HepG2 (cell line): ENCODE measurements around the gene AK9. TPM values are rescaled to one million over a fixed set of nuclear protein-coding genes. Genes with fewer than 3 reads are reported as not detected.
A peak's percentile ranks its signal among the peaks of the same experiment; 100 is the strongest.

Experiments used
- ATAC-seq: fragments of 200-7000 bp; cut with Tn5 transposase; 3 replicates; pipeline ENCODE4 v1.9.1; 2020; ENCODE audit warnings: mild to moderate bottlenecking, moderate library complexity
- BruUV-seq: library from RNA; stranded (reverse); fragments of 400-500 nt; replicated peaks from 2 replicates; lab custom pipeline; 2021; lab: Mats Ljungman, UMichigan
- CTCF ChIA-PET: fragments of 300-600 bp; formaldehyde crosslinking; extraction: SDS; loops from one replicate; lab custom pipeline; 2021; ENCODE audit warnings: low total read pairs, inconsistent platforms, low intra/inter-chr PET ratio; lab: Yijun Ruan, JAX
- POLR2A ChIA-PET: fragments of 350-600 bp; sonication (Branson Sonifier 250); formaldehyde crosslinking; loops from one replicate; lab custom pipeline; 2020; ENCODE audit warnings: antibody characterized with exemption, inconsistent platforms; lab: Yijun Ruan, JAX
- DNase-seq: peaks from one replicate; pipeline ENCODE4 v3.0.0-alpha.2; 2015; ENCODE audit warnings: low spot score
- FAIRE-seq: peaks from 3 replicates; lab custom pipeline; 2011; peaks lifted over from hg19 to GRCh38; lab: Jason Lieb, UNC
- H2AFZ ChIP-seq: one replicate; pipeline ENCODE4 v1.6.1; 2011; ENCODE audit warnings: low read length, inconsistent platforms
- H3K27ac ChIP-seq: fragments of 300-600 bp; 3 replicates; pipeline ENCODE4 v1.8.0; 2011; ENCODE audit warnings: mixed run types, mild to moderate bottlenecking, mixed read lengths, low read length, inconsistent platforms; ENCODE audit not compliant: insufficient read depth; ENCODE audit errors: extremely low read length
- H3K27me3 ChIP-seq, 2 experiments: fragments of 200-600 bp in 1 of 2; 2 replicates in 1 of 2; 3 replicates in 1 of 2; pipeline versions ENCODE4 v1.6.0 to v1.8.0; 2011; ENCODE audit warnings: low read length in 2 of 2, mild to moderate bottlenecking in 2 of 2, moderate library complexity in 2 of 2, inconsistent platforms in 1 of 2; ENCODE audit not compliant: insufficient read depth in 2 of 2, control insufficient read depth in 1 of 2
- H3K36me3 ChIP-seq, 2 experiments: fragments of 200-600 bp in 1 of 2; replicated peaks in 1 of 2; 2 replicates in 1 of 2; 3 replicates in 1 of 2; pipeline versions ENCODE4 v1.5.1 to v1.8.0; 2011; ENCODE audit warnings: low read length in 2 of 2, inconsistent platforms in 1 of 2; ENCODE audit not compliant: insufficient read depth in 2 of 2, control insufficient read depth in 1 of 2
- H3K4me1 ChIP-seq: 2 replicates; pipeline ENCODE4 v1.5.1; 2012; ENCODE audit warnings: low read length, inconsistent platforms; ENCODE audit not compliant: insufficient read depth
- H3K4me2 ChIP-seq: 2 replicates; pipeline ENCODE4 v1.6.0; 2011; ENCODE audit warnings: low read depth, low read length, inconsistent platforms
- H3K4me3 ChIP-seq, 3 experiments: fragments of 200-600 bp in 1 of 3; sonication (generic), shearing (Covaris generic) in 1 of 3; replicated peaks in 1 of 3; 2 replicates each; pipeline ENCODE4 v1.5.1; 2011 to 2016; ENCODE audit warnings: low read length in 3 of 3, inconsistent platforms in 2 of 3, low read depth in 2 of 3, mild to moderate bottlenecking in 2 of 3, control low read depth in 1 of 3, mixed read lengths in 1 of 3; ENCODE audit not compliant: insufficient read depth in 1 of 3
- H3K79me2 ChIP-seq: one replicate; pipeline ENCODE4 v1.6.1; 2011; ENCODE audit warnings: low read length, inconsistent platforms; ENCODE audit not compliant: insufficient read depth
- H3K9ac ChIP-seq: 2 replicates; pipeline ENCODE4 v1.6.0; 2011; ENCODE audit warnings: mild to moderate bottlenecking, low read depth, low read length, inconsistent platforms; ENCODE audit not compliant: insufficient read depth
- H3K9me3 ChIP-seq: 2 replicates; pipeline ENCODE4 v1.5.1; 2012; ENCODE audit warnings: mild to moderate bottlenecking, low read length
- H4K20me1 ChIP-seq: 2 replicates; pipeline ENCODE4 v1.6.0; 2011; ENCODE audit warnings: inconsistent platforms, mild to moderate bottlenecking, low read length, moderate library complexity; ENCODE audit not compliant: insufficient read depth
- ERF ChIP-seq: IDR thresholded peaks from 2 replicates; pipeline ENCODE4 v1.6.1; 2018; ENCODE audit warnings: missing biosample characterization, missing genetic modification reagents
- ESRRA ChIP-seq: sonication (generic); formaldehyde crosslinking; IDR thresholded peaks from 2 replicates; pipeline ENCODE4 v1.5.1; 2020; ENCODE audit warnings: mild to moderate bottlenecking, low read depth, missing genetic modification reagents
- FOSL2 ChIP-seq: sonication (generic); formaldehyde crosslinking; IDR thresholded peaks from 2 replicates; pipeline ENCODE4 v1.4.0; 2020; ENCODE audit warnings: missing genetic modification reagents
- FOXC1 ChIP-seq: sonication (generic); formaldehyde crosslinking; IDR thresholded peaks from 2 replicates; pipeline ENCODE4 v1.8.0; 2022; ENCODE audit warnings: mild to moderate bottlenecking, missing genetic modification reagents, borderline replicate concordance
- FOXP1 ChIP-seq, 2 experiments: fragments of 450-650 bp in 1 of 2; IDR thresholded peaks; 2 replicates each; pipeline ENCODE4 v1.6.1; 2017 to 2018; ENCODE audit warnings: antibody characterized with exemption in 1 of 2
- RBM22 ChIP-seq: fragments of 200-400 bp; formaldehyde crosslinking; optimal IDR thresholded peaks from 2 replicates; pipeline ENCODE3; 2017; ENCODE audit warnings: mild to moderate bottlenecking, low read length, moderate library complexity
- ZFP36 ChIP-seq: fragments of 150-350 bp; IDR thresholded peaks from 2 replicates; pipeline ENCODE4 v1.6.1; 2018; ENCODE audit warnings: borderline replicate concordance, low read length, low read depth; ENCODE audit not compliant: partially characterized antibody
- ZNF281 ChIP-seq: sonication (generic); formaldehyde crosslinking; IDR thresholded peaks from 2 replicates; pipeline ENCODE4 v1.4.0; 2020; ENCODE audit warnings: missing genetic modification reagents, borderline replicate concordance
- WGBS: methylation state at CpG from one replicate; pipeline ENCODE4 v1.1.6; 2017; ENCODE audit warnings: low lambda C conversion rate; 5-methylcytosine and 5-hydroxymethylcytosine counted together
- in situ Hi-C: cut with HindIII; loops from 2 replicates; pipeline ENCODE4 v1.10.0; 2017; ENCODE audit warnings: low pct_unique_long_range_greater_than_20kb; ENCODE audit not compliant: extremely low pct_ligation_motif_present
- intact Hi-C: fragments of 100-400 bp; cut with micrococcal nuclease; formaldehyde crosslinking; loops from one replicate; pipeline ENCODE4 v1.10.0; 2022; ENCODE audit not compliant: unreplicated experiment
- polyA plus RNA-seq, 8 experiments: library from polyadenylated mRNA; depleted of rRNA in 3 of 8; stranded (reverse) in 7 of 8; unstranded in 1 of 8; fragments of >200 nt; fragmentation: Illumina TruSeq in 4 of 8; extraction: Trizol in 4 of 8; gene quantifications; 2 replicates each; pipeline versions ENCODE4 v1.2.1 to v1.2.3, GENCODE V29; 2011 to 2016; ENCODE audit warnings: low read depth in 4 of 8, missing spikeins in 1 of 8, mixed read lengths in 1 of 8; ENCODE audit not compliant: insufficient read depth in 1 of 8
- total RNA-seq, 5 experiments: library from RNA; depleted of rRNA; stranded (reverse); fragments of >200 nt; fragmentation: Illumina TruSeq; extraction: Trizol; gene quantifications; 2 replicates each; pipeline ENCODE4 v1.2.3, GENCODE V29; 2016; ENCODE audit warnings: low read depth in 1 of 5

The AK9 gene
- total and polyA plus RNA-seq, 2 of the 13 experiments (the other 11 are each of a cell fraction or from before 2014, with no cell fraction given) = 3.2 to 4.8 TPM

- Histone ChIP-seq H3K27ac (no peak overlapping the region), H3K27me3 (no peaks in the 10 kb centered on the region), H3K4me1 (peaks cover 15% of the 10 kb centered on the region), H4K20me1 (no peaks in the 10 kb centered on the region), H3K4me2 (no peak overlapping the region), H3K9ac (no peak overlapping the region), H3K4me3 (no peak overlapping the region), H2AFZ (no peak overlapping the region), H3K9me3 (no peaks in the 10 kb centered on the region), H3K79me2 (no peaks in the 10 kb centered on the region), H3K36me3 (no peaks in the 10 kb centered on the region)
- ChIA-PET POLR2A (no interaction called here), CTCF (no interaction called here)
- intact Hi-C loops (no loop called here), in situ Hi-C loops (no loop called here)
- BruUV-seq = no TSS peak
- peak; percentile 36; the same call in 1 of the 2 replicates for TF ChIP-seq FOSL2 (CRISPR knock-in tag)
- no peak for TF ChIP-seq ZFP36
- 32% methylated on average over 2 of the region's 2 CpGs for WGBS
- FAIRE-seq = no peak
- no peak for DNase-seq
- no peak for ATAC-seq
Observed at GRCh38 chr6:109687271-109687761, 3.7 kb downstream of the AK9 start.

- no peaks in the 10 kb centered on the region for H3K79me2 ChIP-seq
- no peaks in the 10 kb centered on the region for H3K36me3 ChIP-seq
- H3K4me2 ChIP-seq = no peak overlapping the region
- in situ Hi-C loops = no loop called here
- H3K9ac ChIP-seq = no peak overlapping the region
- H4K20me1 ChIP-seq = no peaks in the 10 kb centered on the region
- intact Hi-C loops = no loop called here
- DNase-seq (no peak), ATAC-seq (no peak), FAIRE-seq (no peak)
- TF ChIP-seq ERF (CRISPR knock-in tag) (no peak), ZNF281 (CRISPR knock-in tag) (no peak), RBM22 (no peak), ESRRA (CRISPR knock-in tag) (no peak), FOXC1 (no peak), FOXP1 (IDR thresholded peaks at IDR 0.05) (no peak), FOXP1 (CRISPR knock-in tag; IDR thresholded peaks at IDR 0.05) (no peak)
- no peak overlapping the region for H2AFZ ChIP-seq
- no peak overlapping the region for H3K4me3 ChIP-seq
- BruUV-seq = no TSS peak
- no peaks in the 10 kb centered on the region for H3K9me3 ChIP-seq
- ChIA-PET POLR2A (no interaction called here), CTCF (no interaction called here)
- no peaks in the 10 kb centered on the region for H3K27me3 ChIP-seq
- 100% methylated on average over 1 of the region's 1 CpG for WGBS
- H3K4me1 ChIP-seq = peaks cover 9% of the 10 kb centered on the region; the same call in 1 of the 2 replicates
- H3K27ac ChIP-seq = no peak overlapping the region
Observed at GRCh38 chr6:109686566-109687265, 4.3 kb downstream of the AK9 start.
